GM18511 (cell line): ENCODE data around the gene SSBP3.
A peak's percentile ranks its signal among the peaks of the same experiment; 100 is the strongest.
"Not testable (repeated sequence)": the region's sequence is repeated elsewhere in the genome, so short reads cannot be mapped to it uniquely, and the experiment has no call there.

Experiments
- ATAC-seq: cut with Tn5 transposase; IDR thresholded peaks from one replicate; pipeline ENCODE4 v1.9.1; 2021; ENCODE audit warnings: mild to moderate bottlenecking, moderate library complexity; ENCODE audit not compliant: unreplicated experiment

The SSBP3 gene

DNA sequence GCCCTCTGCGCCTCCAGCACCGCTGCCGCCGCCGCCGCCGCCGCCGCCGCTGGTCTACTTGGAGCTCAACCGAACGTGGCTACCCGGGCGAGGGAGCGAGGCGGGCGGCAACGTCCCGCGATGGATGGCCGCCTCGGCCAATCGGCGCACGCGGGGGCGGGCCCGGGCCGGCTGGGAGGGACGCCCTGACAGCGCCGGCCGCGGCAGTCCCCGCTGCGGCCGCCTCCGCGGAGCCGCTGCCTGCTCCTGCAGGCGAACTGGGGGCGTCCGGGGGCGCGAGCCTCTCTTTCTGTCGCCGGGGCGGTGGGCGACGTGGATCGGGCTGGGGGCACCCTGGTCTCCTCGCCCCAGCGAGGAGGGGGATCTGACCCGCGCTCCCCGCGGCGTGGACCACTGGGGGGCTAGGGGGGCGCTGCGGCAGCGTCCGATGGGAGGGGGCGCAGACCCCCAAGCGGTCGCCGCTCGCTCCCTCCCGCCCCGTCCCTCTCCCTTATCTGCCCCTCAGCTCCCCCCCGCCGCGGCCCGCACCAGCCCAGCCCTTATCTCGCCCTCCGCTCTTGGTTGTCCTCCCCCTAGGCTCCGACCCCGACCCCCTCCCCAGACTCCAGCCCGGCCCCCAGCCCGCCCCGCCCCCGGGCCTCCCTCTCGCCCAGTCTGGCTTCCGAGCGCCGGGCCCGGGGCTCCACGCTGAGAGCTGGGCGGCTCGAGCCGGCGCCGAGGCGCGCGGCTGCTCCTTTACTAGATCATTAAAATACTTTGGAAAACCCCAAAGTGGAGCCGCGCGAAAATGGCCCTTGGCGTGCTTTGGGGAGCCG is at the start of gene SSBP3:
TSS of gene SSBP3 (minus strand) at position 56 of the 815 bp plus-strand sequence.
- ATAC-seq: peak; percentile 88

DNA sequence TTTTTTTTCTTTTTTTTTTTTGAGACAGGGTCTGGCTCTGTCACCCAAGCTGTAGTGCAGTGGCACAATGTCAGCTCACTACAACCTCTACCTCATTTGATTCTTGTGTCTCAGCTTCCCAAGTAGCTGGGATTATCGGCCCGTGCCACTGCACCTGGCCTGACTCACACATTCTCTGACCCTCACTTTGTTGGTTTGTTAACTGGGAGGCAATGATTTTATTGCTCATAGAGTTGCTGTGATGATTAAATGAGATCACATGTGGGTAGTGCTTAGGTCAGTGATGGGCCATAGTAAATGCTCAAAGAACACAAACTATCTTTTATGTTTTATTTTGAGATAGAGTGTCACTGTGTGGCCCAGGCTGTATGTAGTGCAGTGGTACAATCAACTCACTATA is 47.3 kb upstream of the SSBP3 start:
- ATAC-seq: no peak

DNA sequence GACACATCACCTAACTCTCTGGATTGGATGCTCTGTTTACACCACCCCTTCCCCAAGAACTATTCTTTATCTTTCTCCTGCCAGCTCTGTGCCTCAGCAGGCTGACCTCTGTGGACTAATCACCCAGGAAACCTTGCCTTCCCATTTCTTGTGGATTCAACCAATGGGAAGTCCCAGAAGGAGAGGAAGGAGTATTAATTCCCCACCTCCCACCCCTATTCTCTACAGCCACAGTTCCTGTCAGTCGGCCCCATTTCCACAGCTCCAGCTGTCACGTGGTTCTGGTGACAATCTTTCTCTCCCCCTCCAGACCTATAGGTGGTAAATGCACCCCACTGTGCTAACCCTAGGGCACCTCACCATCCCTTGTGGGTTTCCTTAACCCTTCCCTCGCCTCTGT is 46.8 kb upstream of the SSBP3 start:
- no peak for ATAC-seq

DNA sequence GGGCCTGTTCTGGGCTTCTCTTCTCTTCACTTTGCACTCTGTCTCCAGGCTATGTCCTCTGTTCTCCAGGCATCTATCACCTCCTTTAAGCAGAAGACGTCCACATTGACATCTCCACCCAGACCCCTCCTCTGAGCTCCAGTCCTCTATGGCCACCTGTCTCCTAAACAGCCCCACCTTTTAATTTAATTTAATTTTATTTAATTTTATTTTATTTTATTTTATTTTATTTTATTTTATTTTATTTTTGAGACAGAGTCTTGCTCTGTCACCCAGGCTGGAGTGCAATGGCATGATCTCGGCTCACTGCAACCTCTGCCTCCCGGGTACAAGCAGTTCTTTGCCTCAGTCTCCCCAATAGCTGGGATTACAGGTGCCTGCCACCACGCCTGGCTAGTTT is 43.2 kb upstream of the SSBP3 start:
- not testable (repeated sequence) for ATAC-seq

DNA sequence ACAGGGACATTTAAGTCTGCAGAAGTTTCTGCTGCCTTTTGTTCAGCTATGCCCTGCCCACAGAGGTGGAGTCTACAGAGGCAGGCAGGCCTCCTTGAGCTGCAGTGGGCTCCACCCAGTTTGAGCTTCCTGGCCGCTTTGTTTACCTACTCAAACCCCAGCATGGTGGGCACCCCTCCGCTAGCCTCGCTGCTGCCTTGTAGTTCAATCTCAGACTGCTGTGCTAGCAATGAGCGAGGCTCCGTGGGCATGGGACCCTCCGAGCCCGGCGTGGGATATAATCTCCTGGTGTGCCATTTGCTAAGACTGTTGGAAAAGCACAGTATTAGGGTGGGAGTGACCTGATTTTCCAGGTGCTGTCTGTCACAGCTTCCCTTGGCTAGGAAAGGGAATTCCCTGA is 42.6 kb upstream of the SSBP3 start:
- ATAC-seq: not testable (repeated sequence)

DNA sequence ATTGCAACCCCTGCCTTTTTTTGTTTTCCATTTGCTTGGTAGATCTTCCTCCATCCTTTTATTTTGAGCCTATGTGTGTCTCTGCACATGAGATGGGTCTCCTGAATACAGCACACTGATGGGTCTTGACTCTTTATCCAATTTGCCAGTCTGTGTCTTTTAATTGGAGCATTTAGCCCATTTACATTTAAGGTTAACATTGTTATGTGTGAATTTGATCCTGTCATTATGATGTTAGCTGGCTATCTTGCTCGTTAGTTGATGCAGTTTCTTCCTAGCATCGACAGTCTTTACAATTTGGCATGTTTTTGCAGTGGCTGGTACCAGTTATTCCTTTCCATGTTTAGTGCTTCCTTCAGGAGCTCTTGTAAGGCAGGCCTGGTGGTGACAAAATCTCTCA is 40.9 kb upstream of the SSBP3 start:
- ATAC-seq: not testable (repeated sequence)

DNA sequence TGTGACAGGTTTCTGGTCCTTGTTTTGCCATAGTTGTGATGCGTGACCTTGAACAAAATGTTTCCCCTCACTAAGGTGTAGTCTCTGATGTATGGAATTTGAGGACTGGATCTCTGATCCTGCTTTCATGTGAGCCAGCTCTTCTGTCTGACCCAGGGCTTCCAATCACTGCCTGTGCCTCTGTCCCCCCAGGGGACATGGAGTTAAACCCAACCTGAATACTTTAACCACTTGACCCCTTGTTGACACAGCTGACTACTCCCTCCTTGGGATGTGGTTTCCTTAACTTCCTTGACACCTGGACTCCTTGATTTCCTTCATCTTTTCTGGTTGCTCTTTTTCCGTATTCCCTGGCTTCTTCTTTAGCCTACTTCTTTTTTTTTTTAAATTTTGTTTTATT is 36.0 kb upstream of the SSBP3 start:
- no peak for ATAC-seq

DNA sequence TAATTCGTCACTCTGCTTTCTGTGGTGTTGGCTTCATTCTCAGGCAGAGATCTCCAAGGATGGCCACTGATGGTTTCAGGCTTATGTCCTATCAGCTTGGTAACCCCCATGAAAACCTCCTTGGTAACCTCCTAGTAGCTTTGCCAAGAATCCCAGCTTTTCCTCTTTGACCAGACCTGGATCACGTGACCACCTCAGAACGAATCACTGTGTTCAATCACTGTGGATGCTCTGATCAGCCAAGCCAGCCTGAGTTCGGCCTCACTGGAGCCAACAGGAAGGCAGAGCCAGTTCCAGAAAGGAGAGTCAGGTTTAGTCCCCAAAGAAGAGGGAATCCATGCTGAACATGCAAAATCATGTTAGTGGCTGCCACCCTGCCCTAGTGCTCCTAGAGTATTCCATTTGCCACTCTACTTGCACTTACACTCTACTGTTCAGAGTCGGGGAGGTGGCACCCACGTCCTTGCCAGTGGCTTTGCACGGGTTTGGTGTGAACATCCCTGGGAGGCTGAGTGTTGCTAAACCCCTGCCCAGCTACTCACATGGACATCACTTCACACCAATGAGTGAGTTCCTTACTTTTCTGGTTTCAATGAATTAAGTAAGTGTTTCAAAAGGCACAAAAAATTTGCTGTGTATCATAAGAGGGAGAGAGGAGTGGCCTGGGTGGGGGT is 33.5 kb upstream of the SSBP3 start:
- no peak for ATAC-seq

DNA sequence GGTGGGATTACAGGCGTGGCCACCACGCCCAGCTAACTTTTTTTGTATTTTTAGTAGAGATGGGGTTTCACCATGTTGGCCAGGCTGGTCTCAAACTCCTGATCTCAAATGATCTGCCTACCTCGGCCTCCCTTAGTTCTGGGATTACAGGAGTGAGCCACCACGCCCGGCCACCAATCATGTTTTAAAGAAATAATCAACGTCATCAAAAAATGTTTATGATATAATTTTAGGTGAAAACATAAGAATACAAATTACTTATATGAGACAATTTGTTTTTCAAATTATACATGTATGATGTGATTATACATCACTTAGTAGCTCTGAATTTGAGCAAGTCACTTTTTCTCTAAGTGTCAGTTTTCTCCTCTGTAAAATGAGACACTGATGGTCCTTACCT is 31.6 kb upstream of the SSBP3 start:
- no peak for ATAC-seq

DNA sequence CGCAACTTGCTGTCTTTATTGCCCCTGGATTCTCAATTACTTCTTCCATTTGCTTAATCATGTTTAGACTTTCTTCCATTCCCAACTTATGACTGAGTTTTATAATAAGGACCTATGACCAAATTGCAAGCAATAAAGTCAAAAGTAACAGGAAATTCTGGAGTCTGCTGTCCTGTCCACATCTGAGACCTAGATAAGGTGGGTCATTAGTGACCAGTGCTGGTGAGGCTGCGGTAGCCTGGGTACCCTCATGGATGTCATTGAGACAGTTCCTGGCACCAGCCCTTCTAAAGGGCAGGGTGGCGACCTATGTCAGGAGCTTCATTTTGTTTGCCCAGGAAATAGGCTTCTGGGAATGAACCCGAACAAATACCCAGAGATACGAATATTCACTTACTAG is 30.6 kb upstream of the SSBP3 start:
- ATAC-seq: no peak

DNA sequence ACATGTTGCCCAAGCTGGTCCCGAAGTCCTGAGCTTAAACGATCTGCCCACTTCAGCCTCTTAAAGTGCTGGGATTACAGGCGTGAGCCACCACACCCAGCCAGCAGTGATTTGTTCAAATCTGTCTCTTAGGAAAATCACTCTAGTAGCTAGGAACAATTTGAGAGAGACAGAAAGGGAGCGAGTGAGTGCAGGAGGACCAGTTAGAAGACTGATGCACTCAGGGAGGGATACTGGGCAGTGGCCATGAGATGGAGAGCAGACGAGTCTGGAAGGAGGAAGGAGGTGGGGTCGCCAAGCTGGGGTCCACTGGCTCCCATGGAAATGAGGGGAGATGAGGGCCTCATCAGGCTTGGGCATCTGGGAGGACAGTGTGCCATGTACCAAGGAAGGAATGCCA is 23.6 kb upstream of the SSBP3 start:
- ATAC-seq: no peak

DNA sequence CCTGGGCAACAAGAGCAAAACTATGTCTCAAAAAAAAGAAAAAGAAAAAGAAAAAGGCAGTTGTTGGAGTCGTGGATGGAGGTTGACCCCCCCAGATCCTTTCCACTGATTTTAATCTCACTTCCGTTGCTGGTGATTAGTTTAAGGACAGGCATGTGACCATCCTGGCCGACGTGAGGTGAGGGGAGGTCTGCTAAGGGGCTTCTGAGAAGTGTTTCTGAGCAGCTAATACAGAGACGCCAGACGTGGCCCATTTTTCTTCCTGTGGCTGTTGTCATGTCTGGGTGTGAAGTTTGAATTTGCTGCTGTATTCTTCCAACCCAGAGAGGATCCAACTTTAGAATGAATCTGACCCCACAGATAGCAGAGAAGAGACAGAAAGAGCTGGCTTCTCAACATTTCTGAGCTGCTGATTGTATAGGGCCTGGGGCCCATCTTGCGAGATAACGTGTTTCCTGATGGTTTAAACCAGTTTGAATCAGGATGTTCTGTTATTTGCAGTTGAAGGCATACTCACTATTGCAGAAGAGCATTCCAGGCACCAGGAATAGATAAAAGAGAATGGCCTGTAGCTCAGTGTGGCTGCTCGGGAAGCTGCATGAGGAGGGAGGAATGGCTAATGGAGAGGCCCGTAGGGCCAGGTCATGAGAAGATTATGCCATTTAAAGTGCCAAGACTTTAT is 22.8 kb upstream of the SSBP3 start:
- ATAC-seq: no peak

DNA sequence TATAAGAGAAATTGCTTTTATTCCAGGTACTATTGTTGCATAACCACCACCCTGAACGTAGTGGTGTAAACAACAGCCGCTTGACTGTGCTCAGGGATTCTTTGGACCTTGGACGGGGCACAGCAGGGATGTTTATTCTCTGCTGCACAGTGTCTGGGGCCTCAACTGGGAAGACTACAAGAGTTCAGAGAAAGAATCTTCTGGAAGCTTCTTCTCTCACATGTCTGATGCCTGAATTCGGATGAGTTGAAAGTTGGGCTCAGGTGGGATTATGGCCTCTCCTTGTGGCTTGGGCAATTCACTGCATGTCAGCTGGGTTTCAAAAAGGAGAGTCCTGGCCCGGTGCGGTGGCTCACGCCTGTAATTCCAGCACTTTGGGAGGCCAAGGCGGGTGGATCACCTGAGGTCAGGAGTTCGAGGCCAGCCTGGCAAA is 19.0 kb upstream of the SSBP3 start:
- no peak for ATAC-seq

DNA sequence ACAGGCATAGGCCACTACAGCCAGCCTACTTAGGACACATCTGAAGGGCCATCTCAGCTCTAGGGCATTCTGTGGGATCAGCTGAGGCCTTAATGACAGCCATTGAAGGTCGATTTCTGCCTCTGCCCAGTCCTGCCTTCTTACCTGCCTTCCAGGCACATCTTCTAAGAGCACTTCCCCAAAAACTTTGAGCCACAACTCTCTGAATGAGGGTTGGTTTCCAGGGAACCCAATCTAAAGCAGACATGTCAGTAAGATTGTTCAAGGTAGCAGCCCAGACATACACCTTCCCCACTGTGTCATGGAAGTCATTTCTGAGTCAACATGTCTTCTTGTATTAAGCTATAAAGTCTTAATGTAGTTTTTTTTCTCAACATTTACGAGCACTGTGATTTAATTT is 18.2 kb upstream of the SSBP3 start:
- ATAC-seq: no peak

DNA sequence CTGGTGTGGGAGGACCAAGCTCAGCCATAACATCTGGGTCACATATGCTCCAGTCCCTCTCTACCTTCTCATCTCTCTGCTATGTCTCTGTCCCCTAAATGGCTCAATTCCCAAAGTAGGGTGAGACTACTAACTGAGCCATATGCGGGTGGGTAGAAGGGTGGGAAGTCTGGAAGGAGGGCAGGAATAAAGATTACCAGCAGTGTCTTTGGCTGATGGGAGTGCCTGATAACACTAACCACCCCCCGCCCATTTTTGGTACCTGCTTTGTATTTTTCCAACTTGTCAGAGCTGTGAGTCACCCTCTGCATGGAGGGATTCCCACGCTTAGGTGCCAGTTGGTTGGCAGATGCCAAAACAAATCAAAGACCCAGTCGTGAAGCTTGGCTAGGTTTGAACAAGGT is 14.9 kb upstream of the SSBP3 start:
- ATAC-seq: no peak

DNA sequence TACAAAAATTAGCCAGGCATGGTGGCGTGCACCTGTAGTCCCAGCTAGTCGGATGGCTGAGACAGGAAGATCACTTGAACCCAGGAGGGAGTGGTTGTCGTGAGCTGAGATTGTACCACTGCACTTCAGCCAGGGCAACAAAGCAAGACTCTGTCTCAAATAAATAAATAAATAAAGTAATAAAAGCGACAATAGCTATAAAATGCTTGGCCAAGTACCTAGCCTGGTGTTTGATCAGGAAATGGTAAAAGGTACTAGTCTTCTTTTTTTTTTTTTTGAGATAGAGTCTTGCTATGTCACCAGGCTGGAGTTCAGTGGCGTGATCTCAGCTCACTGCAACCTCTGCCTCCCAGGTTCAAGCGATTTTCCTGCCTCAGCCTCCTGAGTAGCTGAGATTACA is 12.4 kb upstream of the SSBP3 start:
- not testable (repeated sequence) for ATAC-seq

DNA sequence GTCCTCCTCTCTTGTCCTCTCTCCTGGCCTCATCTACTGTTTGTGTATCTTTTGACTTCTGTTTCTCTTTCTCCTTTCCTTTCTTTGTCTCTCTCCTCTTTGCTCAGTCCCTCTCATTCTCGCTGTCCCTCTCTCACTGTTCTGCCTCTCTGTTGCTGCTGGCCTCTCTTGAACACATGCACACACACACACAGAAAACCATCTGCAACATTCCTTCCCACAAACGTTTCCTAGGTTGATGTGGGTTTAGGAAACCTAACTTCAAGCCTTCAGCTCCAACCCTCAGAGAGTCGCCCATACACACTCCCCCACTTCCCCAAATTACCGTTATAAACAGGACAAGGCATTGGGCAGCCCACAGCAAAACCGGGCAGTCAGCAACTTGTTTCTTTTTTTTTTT is 10.9 kb upstream of the SSBP3 start:
- no peak for ATAC-seq

DNA sequence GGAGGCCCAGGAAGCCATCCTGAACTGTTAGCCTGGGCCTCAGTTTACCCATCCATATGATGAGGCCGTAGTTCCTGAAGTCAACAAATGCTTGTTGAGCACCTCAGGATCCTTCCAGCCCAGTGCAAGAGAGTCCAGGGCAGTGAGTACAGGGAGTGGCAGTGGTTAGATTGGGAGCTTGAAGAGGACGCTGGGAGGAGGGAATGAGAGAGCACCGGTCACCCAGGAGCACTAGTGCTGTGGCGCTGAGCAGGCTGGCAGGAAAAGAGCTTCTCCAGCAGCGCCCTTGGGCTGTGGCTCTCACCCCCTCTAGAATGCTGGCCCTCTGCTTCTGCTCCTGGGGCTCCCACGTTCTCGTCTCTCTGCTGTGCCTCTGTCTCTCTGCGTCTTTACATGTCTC is 10.2 kb upstream of the SSBP3 start:
- no peak for ATAC-seq

DNA sequence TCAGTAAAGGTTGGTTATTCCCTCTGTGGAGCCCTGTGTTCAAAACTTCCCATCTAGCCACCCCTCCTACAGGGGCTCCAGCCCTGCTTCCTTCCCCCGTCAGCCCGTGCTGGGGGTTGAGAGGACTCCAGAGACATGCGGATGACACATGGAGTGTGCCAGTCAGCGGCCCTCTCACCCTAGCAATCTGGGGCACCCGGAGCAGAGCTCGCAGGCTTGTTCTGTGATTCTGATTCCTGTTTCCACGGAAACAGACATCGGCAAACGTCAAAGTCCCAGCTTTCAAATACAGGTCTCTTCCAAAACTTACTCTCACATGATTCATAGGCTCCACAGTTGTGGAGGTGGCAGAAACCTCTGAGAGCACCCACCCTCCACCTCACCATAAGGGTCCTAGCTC is 9.8 kb upstream of the SSBP3 start:
- ATAC-seq: no peak

DNA sequence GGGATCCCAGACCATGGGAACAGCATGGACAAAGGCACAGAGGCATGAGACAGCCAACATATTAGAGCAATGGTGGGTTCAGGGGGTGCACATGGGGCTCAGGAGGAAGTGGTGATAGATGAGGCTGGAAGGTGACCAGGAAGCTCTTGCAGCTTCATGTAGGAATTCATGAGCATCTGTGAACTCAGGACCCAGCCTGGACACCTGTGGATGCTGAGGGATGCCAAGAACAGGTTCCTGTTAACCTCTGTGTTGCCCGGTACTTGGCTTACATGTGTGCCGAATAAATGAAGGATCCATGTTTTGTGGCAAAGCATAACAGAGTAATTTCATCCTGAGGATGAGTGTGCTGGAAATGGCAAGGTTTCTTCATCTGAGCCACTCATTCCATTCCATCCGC is 9.3 kb upstream of the SSBP3 start:
- ATAC-seq: no peak

DNA sequence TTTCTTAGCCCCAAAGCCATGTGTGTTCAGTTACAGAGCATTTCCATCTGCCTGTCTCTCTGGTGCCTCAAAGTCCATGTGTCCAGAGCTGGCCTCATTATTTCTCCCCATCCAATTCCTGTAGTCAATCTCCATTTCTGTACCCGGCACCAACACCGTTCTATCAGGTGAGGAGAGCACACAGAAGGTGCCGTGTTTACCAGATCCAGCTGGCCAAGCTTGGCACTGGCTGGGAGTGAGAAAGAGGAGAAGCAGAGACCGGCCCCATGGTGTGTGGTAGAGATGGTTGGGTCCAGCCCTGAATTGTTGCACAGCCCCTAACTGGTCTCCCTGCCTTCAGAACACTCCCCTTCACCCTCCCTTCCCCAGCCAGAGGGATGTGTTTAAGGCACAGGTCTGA is 7.5 kb upstream of the SSBP3 start:
- ATAC-seq: no peak

DNA sequence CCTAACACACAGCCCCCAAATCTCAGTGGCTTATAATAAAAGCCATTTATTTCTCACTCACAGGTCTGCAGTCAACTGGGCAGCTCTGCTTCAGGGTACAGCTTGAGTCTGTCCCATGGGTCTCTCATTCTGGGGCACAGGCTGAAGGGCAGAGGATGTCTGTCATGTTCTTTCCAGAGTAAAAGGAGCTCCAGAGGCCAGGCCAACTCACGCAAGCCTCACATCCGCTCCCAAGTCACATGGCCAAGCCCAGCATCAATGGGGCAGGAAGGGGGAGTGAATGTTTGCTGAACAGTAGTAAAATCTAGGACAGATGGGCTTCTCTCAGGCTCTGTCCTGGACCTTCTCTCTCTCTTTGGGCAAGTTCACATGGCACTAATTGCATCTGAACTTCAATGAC is 7.1 kb upstream of the SSBP3 start:
- no peak for ATAC-seq
